Stimulated activated CD8-positive, alpha-beta memory T cell treated with anti-CD3 and anti-CD28 coated beads, Interleukin-15, amount 100 ng/mL, for 48 hours (primary cell): ENCODE data around the gene PARK7.

Experiments
- DNase-seq, 2 donors: peaks; one replicate each; pipeline ENCODE4 v3.0.0-alpha.2; 2020; ENCODE audit warnings: low read depth in 2 of 2

PARK7 gene

GRCh38 chr1:7984811-7985210 is 23.3 kb downstream of the PARK7 start:
- no peak for DNase-seq

GRCh38 chr1:7985851-7986612 is 24.5 kb downstream of the PARK7 start:
- no peak for DNase-seq

- DNase-seq = no peak
Measured at GRCh38 chr1:7987528-7987927, 26.0 kb downstream of the PARK7 start.

GRCh38 chr1:7988576-7988975 is 27.1 kb downstream of the PARK7 start:
- no peak for DNase-seq

GRCh38 chr1:7989762-7990428 is 28.4 kb downstream of the PARK7 start:
- no peak for DNase-seq

GRCh38 chr1:7991504-7992440 is 30.3 kb downstream of the PARK7 start:
- DNase-seq = no peak

GRCh38 chr1:7992885-7993284 is 31.4 kb downstream of the PARK7 start:
- no peak for DNase-seq

GRCh38 chr1:7993593-7994479 is 32.3 kb downstream of the PARK7 start:
- DNase-seq = no peak

- DNase-seq = no peak
Measured at GRCh38 chr1:7994827-7995226, 33.3 kb downstream of the PARK7 start.

GRCh38 chr1:7995437-7995836 is 33.9 kb downstream of the PARK7 start:
- DNase-seq = no peak

GRCh38 chr1:8002329-8002910 is 40.9 kb downstream of the PARK7 start:
- DNase-seq = no peak

- DNase-seq = no peak
Measured at GRCh38 chr1:8002921-8003320, 41.4 kb downstream of the PARK7 start.

GRCh38 chr1:8003438-8004112 is 42.1 kb downstream of the PARK7 start:
- DNase-seq = no peak

- DNase-seq = no peak
Measured at GRCh38 chr1:8004113-8004802, 42.7 kb downstream of the PARK7 start.

GRCh38 chr1:8004803-8005573 is 43.5 kb downstream of the PARK7 start:
- DNase-seq = no peak

GRCh38 chr1:8006037-8006963 is 44.8 kb downstream of the PARK7 start:
- no peak for DNase-seq

- no peak for DNase-seq
Measured at GRCh38 chr1:8009043-8010002, 47.8 kb downstream of the PARK7 start.
